ENCODE results near the gene MYLK3. TPM values are rescaled to one million over a fixed set of nuclear protein-coding genes. Genes with fewer than 3 reads are reported as not detected.

MYLK3 gene
- total and polyA plus RNA-seq, 4 donors = 0.20 to 0.78 (median 0.58) TPM

GRCh38 chr16:46693598-46693997, 54.5 kb downstream of the MYLK3 start:
- Histone ChIP-seq H3K36me3 (ENCODE audit: control insufficient read depth in 1 of 2, insufficient read depth in 2 of 2, low read length in 1 of 2) (no peaks in the 10 kb centered on the region), H3K4me1 (ENCODE audit: control insufficient read depth in 1 of 2, insufficient read depth in 2 of 2, low read length in 2 of 2) (no peaks in the 10 kb centered on the region), H3K27me3 (ENCODE audit: control insufficient read depth in 1 of 2, insufficient read depth in 2 of 2, low read length in 1 of 2) (no peaks in the 10 kb centered on the region), H3K4me3 (ENCODE audit: low read length in 2 of 2) (no peak overlapping the region), H3K27ac (ENCODE audit: low read depth in 1 of 2, low read length in 2 of 2) (no peak overlapping the region), H3K9me3 (ENCODE audit: control insufficient read depth, low read length) (no peaks in the 10 kb centered on the region)
- ATAC-seq (ENCODE audit: low FRiP score) = no peak
- 85 to 96% methylated on average over 2 of the region's 2 CpGs for WGBS, 2 donors
- intact Hi-C loops (cut with DNase I) = loop anchor here in 1 of 2 donors (10.0 kb wide), 1 partner anchor 131 kb away; no protein-coding TSS in a partner anchor
- no peak for DNase-seq

GRCh38 chr16:46691726-46692125, 56.4 kb downstream of the MYLK3 start:
- H3K36me3 ChIP-seq (ENCODE audit: control insufficient read depth in 1 of 2, insufficient read depth in 2 of 2, low read length in 1 of 2) = no peaks in the 10 kb centered on the region
- no peaks in the 10 kb centered on the region for H3K27me3 ChIP-seq (ENCODE audit: control insufficient read depth in 1 of 2, insufficient read depth in 2 of 2, low read length in 1 of 2)
- 79 to 80% methylated on average over 4 of the region's 4 CpGs for WGBS, 2 donors
- ATAC-seq (ENCODE audit: low FRiP score) = no peak
- no peak overlapping the region for H3K27ac ChIP-seq (ENCODE audit: low read depth in 1 of 2, low read length in 2 of 2)
- no peaks in the 10 kb centered on the region for H3K9me3 ChIP-seq (ENCODE audit: control insufficient read depth, low read length)
- H3K4me3 ChIP-seq (ENCODE audit: low read length in 2 of 2) = no peak overlapping the region
- DNase-seq = no peak
- H3K4me1 ChIP-seq (ENCODE audit: control insufficient read depth in 1 of 2, insufficient read depth in 2 of 2, low read length in 2 of 2) = peaks cover 0 to under 1% of the 10 kb centered on the region in 2 donors
- intact Hi-C loops (cut with DNase I) = loop anchor here in 1 of 2 donors (10.0 kb wide), 1 partner anchor 133 kb away; no protein-coding TSS in a partner anchor

GRCh38 chr16:46690281-46691178, 57.6 kb downstream of the MYLK3 start:
- Histone ChIP-seq H3K4me1 (ENCODE audit: control insufficient read depth in 1 of 2, insufficient read depth in 2 of 2, low read length in 2 of 2) (peaks cover 0 to 2% of the 10 kb centered on the region in 2 donors), H3K9me3 (ENCODE audit: control insufficient read depth, low read length) (no peaks in the 10 kb centered on the region), H3K27me3 (ENCODE audit: control insufficient read depth in 1 of 2, insufficient read depth in 2 of 2, low read length in 1 of 2) (no peaks in the 10 kb centered on the region), H3K27ac (ENCODE audit: low read depth in 1 of 2, low read length in 2 of 2) (no peak overlapping the region), H3K4me3 (ENCODE audit: low read length in 2 of 2) (no peak overlapping the region), H3K36me3 (ENCODE audit: control insufficient read depth in 1 of 2, insufficient read depth in 2 of 2, low read length in 1 of 2) (no peaks in the 10 kb centered on the region)
- 11 to 12% methylated on average over 21 of the region's 21 CpGs for WGBS, 2 donors
- intact Hi-C loops (cut with DNase I) = loop anchor here in 1 of 2 donors (10.0 kb wide), 1 partner anchor 134 kb away; no protein-coding TSS in a partner anchor
- DNase-seq = no peak
- ATAC-seq (ENCODE audit: low FRiP score) = no peak

- H3K27ac ChIP-seq (ENCODE audit: low read depth in 1 of 2, low read length in 2 of 2) = peak within 1 kb of the TSS in 1 of 2 donors; percentile 96
- no peaks in the 10 kb centered on the region for H3K27me3 ChIP-seq (ENCODE audit: control insufficient read depth in 1 of 2, insufficient read depth in 2 of 2, low read length in 1 of 2)
- DNase-seq (peak; percentile 99), ATAC-seq (ENCODE audit: low FRiP score) (peak; percentile 97)
- no peaks in the 10 kb centered on the region for H3K36me3 ChIP-seq (ENCODE audit: control insufficient read depth in 1 of 2, insufficient read depth in 2 of 2, low read length in 1 of 2)
- no peaks in the 10 kb centered on the region for H3K9me3 ChIP-seq (ENCODE audit: control insufficient read depth, low read length)
- WGBS, 2 donors = 0% methylated on average over 79 of the region's 79 CpGs
- H3K4me1 ChIP-seq (ENCODE audit: control insufficient read depth in 1 of 2, insufficient read depth in 2 of 2, low read length in 2 of 2) = peaks cover 0 to 2% of the 10 kb centered on the region in 2 donors
- H3K4me3 ChIP-seq (ENCODE audit: low read length in 2 of 2) = peak within 1 kb of the TSS; percentile 64 to 85
- intact Hi-C loops (cut with DNase I) = loop anchor here (5.0 to 10.0 kb wide), 4 partner anchors 135 to 283 kb away; partner anchors contain the start of genes GPT2 (in 2 of the 2) and DNAJA2 (in 1 of the 2)
Observed at GRCh38 chr16:46689365-46690280, 58.5 kb downstream of the MYLK3 start, which contains the start of gene ORC6. Gene ORC6 (plus strand): TSS chr16:46689659. CDS start chr16:46689706, 47 bp downstream.

- Histone ChIP-seq H3K9me3 (ENCODE audit: control insufficient read depth, low read length) (no peaks in the 10 kb centered on the region), H3K27me3 (ENCODE audit: control insufficient read depth in 1 of 2, insufficient read depth in 2 of 2, low read length in 1 of 2) (no peaks in the 10 kb centered on the region), H3K4me3 (ENCODE audit: low read length in 2 of 2) (peak within 1 kb of the TSS; percentile 64 to 85), H3K27ac (ENCODE audit: low read depth in 1 of 2, low read length in 2 of 2) (peak within 1 kb of the TSS in 1 of 2 donors; percentile 96), H3K4me1 (ENCODE audit: control insufficient read depth in 1 of 2, insufficient read depth in 2 of 2, low read length in 2 of 2) (peaks cover 0 to 2% of the 10 kb centered on the region in 2 donors), H3K36me3 (ENCODE audit: control insufficient read depth in 1 of 2, insufficient read depth in 2 of 2, low read length in 1 of 2) (no peaks in the 10 kb centered on the region)
- DNase-seq (peak; percentile 100), ATAC-seq (ENCODE audit: low FRiP score) (peak; percentile 100)
- WGBS, 2 donors = 0% methylated on average over 54 of the region's 54 CpGs
- intact Hi-C loops (cut with DNase I) = loop anchor here (5.0 to 10.0 kb wide), 3 partner anchors 193 to 283 kb away; partner anchors contain the start of genes GPT2 (in 2 of the 2) and DNAJA2 (in 1 of the 2)
Observed at GRCh38 chr16:46688654-46689364, 59.3 kb downstream of the MYLK3 start, which contains the start of gene VPS35. Gene VPS35 (minus strand): TSS chr16:46689178. CDS start chr16:46689133, 45 bp downstream.

GRCh38 chr16:46688101-46688653, 60.0 kb downstream of the MYLK3 start:
- ATAC-seq (ENCODE audit: low FRiP score) = no peak
- H3K27ac ChIP-seq (ENCODE audit: low read depth in 1 of 2, low read length in 2 of 2) = no peak overlapping the region
- H3K36me3 ChIP-seq (ENCODE audit: control insufficient read depth in 1 of 2, insufficient read depth in 2 of 2, low read length in 1 of 2) = no peaks in the 10 kb centered on the region
- WGBS, 2 donors = 4% methylated on average over 14 of the region's 14 CpGs
- H3K4me3 ChIP-seq (ENCODE audit: low read length in 2 of 2) = peak overlapping the region; percentile 64 to 85
- peaks cover 0 to 2% of the 10 kb centered on the region in 2 donors for H3K4me1 ChIP-seq (ENCODE audit: control insufficient read depth in 1 of 2, insufficient read depth in 2 of 2, low read length in 2 of 2)
- intact Hi-C loops (cut with DNase I) = loop anchor here (5.0 to 10.0 kb wide), 3 partner anchors 194 to 284 kb away; partner anchors contain the start of genes GPT2 (in 2 of the 2) and DNAJA2 (in 1 of the 2)
- H3K9me3 ChIP-seq (ENCODE audit: control insufficient read depth, low read length) = no peaks in the 10 kb centered on the region
- DNase-seq = peak in 1 of 2 donors; percentile 71
- H3K27me3 ChIP-seq (ENCODE audit: control insufficient read depth in 1 of 2, insufficient read depth in 2 of 2, low read length in 1 of 2) = no peaks in the 10 kb centered on the region

GRCh38 chr16:46687486-46687885, 60.7 kb downstream of the MYLK3 start:
- WGBS, 2 donors = 76 to 81% methylated on average over 9 of the region's 9 CpGs
- DNase-seq (no peak), ATAC-seq (ENCODE audit: low FRiP score) (no peak)
- intact Hi-C loops (cut with DNase I) = loop anchor here (5.0 to 10.0 kb wide), 3 partner anchors 195 to 285 kb away; partner anchors contain the start of genes GPT2 (in 2 of the 2) and DNAJA2 (in 1 of the 2)
- Histone ChIP-seq H3K4me1 (ENCODE audit: control insufficient read depth in 1 of 2, insufficient read depth in 2 of 2, low read length in 2 of 2) (peaks cover 0 to 2% of the 10 kb centered on the region in 2 donors), H3K36me3 (ENCODE audit: control insufficient read depth in 1 of 2, insufficient read depth in 2 of 2, low read length in 1 of 2) (no peaks in the 10 kb centered on the region), H3K4me3 (ENCODE audit: low read length in 2 of 2) (peak overlapping the region in 1 of 2 donors; percentile 64), H3K27me3 (ENCODE audit: control insufficient read depth in 1 of 2, insufficient read depth in 2 of 2, low read length in 1 of 2) (no peaks in the 10 kb centered on the region), H3K9me3 (ENCODE audit: control insufficient read depth, low read length) (no peaks in the 10 kb centered on the region), H3K27ac (ENCODE audit: low read depth in 1 of 2, low read length in 2 of 2) (no peak overlapping the region)

All from aorta (tissue), 5 donors.